ENCODE results near the gene BEGAIN.
"Not testable (repeated sequence)": the region's sequence is repeated elsewhere in the genome, so short reads cannot be mapped to it uniquely, and the experiment has no call there.

BEGAIN gene

DNA sequence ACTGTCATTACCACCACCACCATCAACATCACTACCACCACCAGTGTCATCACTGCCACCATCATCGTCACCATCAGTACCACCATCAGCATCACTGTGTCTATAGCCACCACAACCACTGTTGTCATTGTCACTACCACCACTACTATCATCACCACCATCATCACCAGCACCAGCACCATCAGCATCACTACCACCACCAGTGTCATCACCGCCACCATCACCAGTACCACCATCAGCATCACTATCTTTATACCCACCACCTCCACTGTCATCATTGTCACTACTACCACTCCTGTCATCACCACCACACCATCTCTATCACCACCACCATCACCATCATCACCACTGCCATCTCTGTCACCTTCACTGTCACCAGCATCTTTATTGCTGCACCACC lies 60.6 kb downstream of the BEGAIN start:
- peak; percentile 100 for FAIRE-seq
- no peak for DNase-seq (ENCODE audit: insufficient read length, low spot score)

DNA sequence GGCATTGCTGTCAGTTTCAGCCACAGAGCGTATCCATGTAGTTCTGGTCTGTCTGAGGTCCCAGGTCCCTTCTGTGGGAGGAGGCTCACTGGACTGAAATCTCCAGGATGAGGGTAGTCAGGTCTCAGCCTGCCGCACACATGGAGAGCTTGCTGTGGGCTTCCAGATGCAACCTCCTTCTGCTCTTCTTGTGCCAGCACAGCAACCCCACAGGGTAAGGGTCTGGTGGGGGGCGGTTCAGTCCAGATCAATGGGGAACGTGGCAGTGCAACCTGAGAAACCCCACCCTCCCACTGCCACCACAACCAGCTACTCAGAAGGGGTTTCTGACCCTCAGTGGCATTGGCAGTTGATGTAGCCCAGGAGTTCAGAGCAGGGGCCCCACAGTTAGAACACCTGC lies 61.2 kb downstream of the BEGAIN start:
- DNase-seq (ENCODE audit: insufficient read length, low spot score): no peak
- no peak for FAIRE-seq

GRCh38 chr14:100525615-100526014 lies 61.6 kb downstream of the BEGAIN start:
- DNase-seq (ENCODE audit: insufficient read length, low spot score) (no peak), FAIRE-seq (no peak)

DNA sequence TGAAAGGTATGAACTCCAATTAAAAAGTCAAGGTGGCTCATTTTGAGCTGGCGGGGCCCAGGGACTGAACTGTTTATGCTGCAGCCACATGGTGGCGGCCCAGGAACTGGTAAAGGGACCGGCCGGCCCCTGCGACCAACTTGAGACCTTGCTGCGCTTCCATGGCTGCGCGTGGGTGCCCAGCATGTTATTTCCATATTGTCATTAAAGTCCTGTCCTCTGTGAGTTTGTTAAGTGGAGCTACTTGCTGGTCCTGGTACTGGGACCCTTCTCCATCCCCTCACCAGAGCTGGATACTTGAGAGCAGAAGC lies 62.3 kb downstream of the BEGAIN start:
- no peak for DNase-seq (ENCODE audit: insufficient read length, low spot score)
- no peak for FAIRE-seq

DNA sequence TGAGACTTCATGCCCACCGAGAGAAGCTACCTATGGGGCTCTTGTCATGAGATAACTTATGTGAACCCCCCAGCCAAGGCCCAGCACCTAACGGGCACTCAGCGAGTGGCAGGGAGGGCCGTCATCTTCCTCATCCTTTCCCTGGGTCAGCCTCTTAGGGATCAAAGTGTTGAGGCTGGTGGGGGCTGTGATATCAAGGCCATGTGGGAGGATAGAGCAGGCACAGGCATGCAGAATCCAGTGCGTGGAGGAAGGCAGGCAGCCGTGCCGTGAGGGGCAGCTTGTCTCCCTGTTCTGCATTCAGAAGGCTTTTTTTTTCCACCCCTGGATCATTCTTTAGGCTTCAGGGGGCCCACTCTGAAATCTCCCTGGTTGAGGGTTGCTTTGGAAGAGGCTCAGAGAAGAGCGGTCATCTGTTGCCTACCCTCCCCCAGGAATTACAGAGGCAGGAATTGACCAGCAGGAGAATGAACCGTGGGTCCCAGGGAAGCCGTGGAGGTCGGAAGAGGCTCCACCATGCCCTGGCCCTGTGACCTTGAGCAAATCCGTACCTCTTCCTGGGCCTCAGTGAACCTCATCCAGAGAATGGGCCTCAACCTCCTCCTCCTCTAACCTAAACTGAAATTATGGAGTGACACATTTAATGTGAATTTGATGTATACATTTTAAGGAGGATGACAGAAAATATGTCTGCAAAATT lies 62.8 kb downstream of the BEGAIN start:
- DNase-seq (ENCODE audit: insufficient read length, low spot score): no peak
- FAIRE-seq: no peak

GRCh38 chr14:100523843-100524169 lies 63.4 kb downstream of the BEGAIN start:
- DNase-seq (ENCODE audit: insufficient read length, low spot score): no peak

DNA sequence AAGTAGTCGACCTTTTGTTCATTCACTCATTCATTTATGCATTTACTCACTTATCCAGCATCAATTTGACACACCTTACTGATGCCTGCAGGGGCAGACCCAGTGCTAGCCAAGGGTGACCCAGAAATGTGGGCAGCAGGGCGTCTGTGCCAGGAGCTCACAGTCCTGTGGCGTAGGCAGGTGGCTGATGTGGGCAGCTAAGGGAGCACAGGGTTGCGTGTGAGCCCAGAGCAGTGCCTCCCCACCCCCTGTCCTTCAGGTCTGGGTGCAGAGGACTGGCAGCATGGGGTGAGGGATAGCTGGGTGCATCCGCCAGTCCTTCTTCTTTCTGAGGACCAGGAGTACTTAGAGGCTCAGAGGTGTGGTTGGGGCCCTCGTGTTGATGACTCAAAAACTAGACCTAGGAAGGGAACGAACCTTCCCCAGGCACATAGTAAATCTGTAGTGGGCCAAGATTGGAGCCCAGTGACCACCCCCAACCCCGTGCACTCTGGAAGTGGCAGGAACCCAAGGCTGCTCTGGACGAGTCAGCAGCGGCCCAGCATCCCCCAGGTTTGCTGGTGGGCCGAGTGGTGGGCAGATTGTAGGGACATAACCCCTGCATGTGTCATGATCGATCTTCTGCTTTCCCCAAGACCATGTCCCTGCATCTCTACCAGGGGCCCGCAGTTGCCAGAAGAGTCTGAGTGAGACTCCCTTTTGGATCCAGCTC lies 63.9 kb downstream of the BEGAIN start:
- no peak for DNase-seq (ENCODE audit: insufficient read length, low spot score)
- no peak for FAIRE-seq

More at GRCh38 chr14:100523843-100524169, 63.4 kb downstream of the BEGAIN start:
- FAIRE-seq: no peak

DNA sequence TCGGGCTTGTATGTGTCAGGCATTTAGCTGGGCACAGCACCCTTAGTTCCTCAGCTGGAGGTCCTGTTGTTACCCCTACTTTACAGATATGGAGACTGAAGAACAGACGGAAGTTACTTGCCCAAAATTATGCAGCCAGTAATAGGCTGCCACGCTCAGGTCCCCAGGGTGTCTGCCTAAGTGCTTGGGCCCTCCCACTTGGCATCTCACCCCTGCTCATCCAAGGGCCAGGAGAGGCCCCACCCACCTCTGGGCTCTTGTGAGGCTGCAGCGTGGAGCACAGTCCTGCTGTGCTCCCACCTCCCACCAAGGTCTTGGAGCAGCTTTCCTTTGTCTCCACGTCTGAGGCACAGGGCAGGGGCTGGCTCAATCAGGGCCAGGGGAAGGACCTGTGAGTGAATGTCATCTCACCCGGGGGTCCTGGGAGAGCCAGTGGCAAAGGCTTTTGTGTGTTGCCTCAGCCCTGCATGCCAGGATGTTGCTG lies 64.6 kb downstream of the BEGAIN start:
- no peak for FAIRE-seq
- no peak for DNase-seq (ENCODE audit: insufficient read length, low spot score)

DNA sequence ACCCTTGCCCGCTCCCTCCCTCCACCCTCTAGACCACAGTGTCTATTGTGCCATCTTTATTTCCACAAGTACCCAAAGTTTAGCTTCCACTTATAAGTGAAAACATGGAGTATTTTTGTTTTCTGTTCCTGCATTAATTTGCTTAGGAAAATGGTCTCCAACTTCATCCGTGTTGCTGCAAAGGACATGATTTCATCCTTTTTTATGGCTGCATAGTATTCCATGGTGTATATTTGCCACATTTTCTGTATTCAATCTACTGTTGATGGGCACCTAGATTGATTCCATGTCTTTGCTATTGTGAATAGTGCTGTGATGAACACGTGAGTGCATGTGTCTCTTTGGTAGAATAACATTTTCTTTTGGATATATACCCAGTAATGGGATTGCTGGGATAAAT lies 81.2 kb downstream of the BEGAIN start:
- DNase-seq (ENCODE audit: insufficient read length, low spot score); FAIRE-seq: not testable (repeated sequence)

GRCh38 chr14:100504372-100505078 lies 82.7 kb downstream of the BEGAIN start:
- DNase-seq (ENCODE audit: insufficient read length, low spot score) (peak; percentile 20), FAIRE-seq (no peak)

GRCh38 chr14:100503251-100503650 lies 84.0 kb downstream of the BEGAIN start:
- DNase-seq (ENCODE audit: insufficient read length, low spot score) (no peak), FAIRE-seq (no peak)

DNA sequence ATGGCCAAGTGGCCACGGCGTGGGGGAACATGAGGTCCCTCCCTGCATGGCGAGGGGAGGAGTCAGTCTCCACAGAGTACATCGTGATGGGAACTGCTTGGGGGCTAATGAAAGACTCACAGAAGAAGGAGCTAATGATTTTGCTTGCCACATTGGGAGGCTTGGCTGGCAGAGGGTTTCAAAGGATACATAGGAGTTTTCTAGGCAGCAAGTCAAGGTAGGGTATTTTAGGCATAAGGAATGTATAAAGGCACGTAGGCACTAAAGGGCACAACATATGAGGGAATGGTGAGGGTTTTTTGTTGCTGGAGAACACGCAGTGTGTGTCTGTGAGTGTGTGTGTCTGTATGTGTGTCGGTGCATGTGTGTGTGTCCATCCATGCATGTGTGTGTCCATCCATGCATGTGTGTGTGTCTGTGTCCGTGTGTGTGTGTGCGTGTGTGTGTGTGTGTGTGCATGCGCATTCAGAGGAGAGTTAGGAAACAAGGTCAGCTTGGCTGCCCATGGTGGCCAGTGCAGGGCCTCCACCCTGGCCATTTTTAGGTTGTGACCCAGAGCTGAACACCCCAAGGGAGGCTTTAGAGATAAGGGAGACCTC lies 84.5 kb downstream of the BEGAIN start:
- no peak for DNase-seq (ENCODE audit: insufficient read length, low spot score)
- peak; percentile 83 for FAIRE-seq

- no peak for FAIRE-seq
- no peak for DNase-seq (ENCODE audit: insufficient read length, low spot score)
These were observed 87.1 kb downstream of the BEGAIN start for GRCh38 chr14:100500128-100500527.

DNA sequence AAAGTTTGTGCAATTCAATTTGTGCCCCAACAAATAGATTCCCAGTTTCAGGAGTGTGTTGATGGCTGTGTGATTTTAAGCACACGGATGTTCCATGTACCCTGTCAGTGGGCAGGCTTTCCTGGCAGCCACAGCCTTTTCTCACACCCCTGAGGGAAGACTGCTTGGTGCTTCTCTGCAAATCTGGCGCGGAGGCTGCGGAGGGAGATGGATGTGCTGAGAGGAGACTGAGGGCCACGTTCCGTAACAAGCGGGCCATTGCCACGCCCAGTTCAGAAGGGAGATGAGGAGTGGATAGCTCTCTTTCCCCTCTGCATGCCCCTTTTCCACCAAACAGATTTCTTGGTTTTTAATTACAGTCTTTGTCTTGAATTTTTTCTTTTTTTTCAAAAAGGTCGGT lies 89.1 kb downstream of the BEGAIN start:
- FAIRE-seq: no peak
- no peak for DNase-seq (ENCODE audit: insufficient read length, low spot score)

DNA sequence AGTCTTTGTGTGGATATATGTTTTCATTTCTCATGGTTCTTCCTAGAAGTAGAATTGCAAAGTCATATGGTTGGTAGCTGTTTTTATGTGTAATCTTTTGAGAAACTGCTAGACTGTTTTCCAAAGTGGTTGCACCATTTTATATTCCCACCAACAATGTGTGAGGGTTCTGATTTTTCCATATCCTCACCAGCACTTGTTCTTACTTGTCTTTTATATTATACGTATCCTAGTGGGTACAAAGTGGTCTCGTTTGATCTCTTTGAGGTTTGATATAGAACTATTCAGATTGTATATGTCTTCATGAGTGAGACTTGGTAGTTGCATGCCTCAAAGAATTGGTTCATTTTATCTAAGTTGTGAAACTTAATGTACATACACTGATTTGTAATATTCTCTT lies 91.3 kb downstream of the BEGAIN start:
- FAIRE-seq: no peak
- no peak for DNase-seq (ENCODE audit: insufficient read length, low spot score)

- FAIRE-seq: no peak
- DNase-seq (ENCODE audit: insufficient read length, low spot score): no peak
These were observed 92.6 kb downstream of the BEGAIN start for GRCh38 chr14:100494645-100495044.

DNA sequence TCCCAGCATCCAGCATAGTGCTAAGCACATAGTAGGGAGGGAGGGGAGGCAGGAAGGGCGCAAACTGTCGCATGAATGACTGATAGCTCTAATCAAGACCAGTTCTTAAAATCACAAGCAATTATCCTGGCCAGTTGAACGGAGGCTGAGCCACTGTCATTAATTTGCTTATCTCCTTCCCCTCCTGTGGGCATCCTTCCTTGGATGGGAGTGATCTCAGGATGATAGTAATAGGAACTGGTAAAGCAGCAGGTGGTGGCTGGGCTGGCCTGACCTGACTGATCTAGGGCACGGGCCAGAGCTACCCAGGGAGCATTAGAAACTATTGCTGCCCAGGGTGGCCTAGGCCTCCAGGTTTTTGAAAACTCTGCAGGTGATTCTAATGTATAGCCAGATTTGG lies 97.0 kb downstream of the BEGAIN start:
- DNase-seq (ENCODE audit: insufficient read length, low spot score): no peak
- FAIRE-seq: no peak

DNA sequence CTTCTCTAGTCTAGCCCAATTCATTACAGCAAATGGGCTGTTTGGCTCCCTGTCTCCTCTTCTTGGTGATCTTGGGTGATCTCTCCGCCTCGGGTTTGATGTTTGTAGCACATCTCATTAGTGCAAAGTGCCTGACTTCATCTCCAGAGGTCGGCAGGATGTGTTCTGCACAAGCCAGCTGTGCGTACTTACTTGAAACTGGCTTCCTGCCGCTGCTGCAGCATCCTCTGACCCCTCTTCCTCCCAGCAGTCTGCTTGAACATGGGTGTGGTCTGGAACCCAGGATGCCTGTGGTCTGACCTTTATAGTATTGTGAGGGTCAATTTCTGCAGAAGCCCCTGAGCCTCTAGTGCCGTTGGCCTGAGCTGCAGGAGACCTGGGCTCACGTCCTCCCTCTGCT lies 99.2 kb downstream of the BEGAIN start:
- DNase-seq (ENCODE audit: insufficient read length, low spot score) (no peak), FAIRE-seq (no peak)

- no peak for FAIRE-seq
- DNase-seq (ENCODE audit: insufficient read length, low spot score): no peak
These were observed 99.9 kb downstream of the BEGAIN start for GRCh38 chr14:100487304-100487703.
